ENCODE measurements around the gene TNIK.

Gene TNIK

DNA sequence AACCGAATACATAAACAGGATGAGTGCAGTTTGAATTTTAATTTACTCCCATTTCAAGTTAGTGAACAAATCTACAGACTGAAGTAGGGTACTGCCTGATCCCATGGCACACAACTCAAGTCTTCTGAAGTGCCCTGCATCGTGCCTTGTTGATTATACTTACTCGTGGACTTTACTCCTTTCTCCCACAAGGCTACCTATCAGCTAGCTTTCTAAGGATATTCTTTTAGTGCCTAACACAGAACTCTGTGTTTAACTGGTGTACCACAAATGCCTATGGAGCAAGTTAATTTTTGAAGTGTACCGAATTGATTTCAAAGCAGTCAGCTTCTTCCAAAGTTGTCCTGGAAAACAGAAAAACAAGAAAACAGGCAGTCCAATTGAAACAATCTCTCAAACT lies 119.8 kb downstream of the TNIK start:
- no peak for DNase-seq (ENCODE audit: low read depth in 2 of 2)

DNA sequence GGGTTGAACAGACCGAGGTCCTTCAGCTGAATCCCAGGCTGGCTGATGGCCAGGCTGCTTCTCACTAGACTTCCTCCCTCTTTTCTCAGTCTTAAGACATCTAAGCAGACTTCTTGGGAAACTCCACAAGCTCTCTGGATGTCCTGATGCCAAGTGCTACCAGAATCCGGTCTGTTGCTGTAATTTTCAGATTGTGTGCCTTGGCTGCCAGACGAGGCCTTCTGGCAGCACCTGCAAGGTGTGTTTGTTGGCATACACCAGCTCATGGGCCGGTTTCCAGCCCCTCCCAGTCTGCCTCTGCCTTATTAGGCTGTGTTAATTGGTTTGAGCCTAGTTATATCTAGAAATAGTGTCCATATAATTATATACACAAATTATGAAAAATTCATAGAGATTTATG lies 120.6 kb downstream of the TNIK start:
- DNase-seq (ENCODE audit: low read depth in 2 of 2) = no peak

DNA sequence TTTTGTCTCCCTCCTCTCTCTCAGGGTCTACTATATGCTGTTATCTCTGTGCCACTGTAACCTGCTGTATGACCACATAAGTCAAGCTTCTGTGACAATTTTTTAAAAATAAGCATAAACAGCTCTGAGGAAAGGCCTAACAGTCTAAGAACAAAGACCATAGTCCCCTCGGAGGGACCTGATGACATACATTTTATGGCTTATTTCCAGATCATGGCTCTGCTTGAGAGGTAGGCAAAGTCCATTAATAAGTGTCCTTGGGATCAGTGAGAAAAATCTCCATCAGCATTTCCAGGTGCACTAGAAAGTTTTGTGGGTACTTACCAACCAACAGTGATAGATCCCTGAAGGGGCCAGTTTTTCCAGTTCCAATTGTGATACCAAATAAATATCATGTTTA lies 123.8 kb downstream of the TNIK start:
- no peak for DNase-seq (ENCODE audit: low read depth in 2 of 2)

DNA sequence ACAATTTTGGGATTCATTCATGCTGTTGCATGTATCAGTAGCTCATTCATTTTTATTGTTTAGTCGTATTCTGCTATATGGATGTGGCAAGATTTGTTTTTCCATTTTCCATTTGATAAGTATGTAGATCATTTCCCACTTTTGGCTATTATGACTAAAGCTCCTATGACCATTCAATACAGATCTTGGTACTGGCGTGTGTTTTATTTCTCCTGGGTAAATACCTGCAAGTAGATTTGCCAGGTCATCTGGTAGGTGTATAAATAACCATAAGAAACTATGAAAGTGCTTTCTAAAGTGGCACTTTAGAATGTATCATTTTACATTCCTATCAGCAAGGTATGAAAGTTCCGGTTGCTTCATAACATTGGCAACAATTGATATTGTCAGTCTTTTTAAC lies 124.6 kb downstream of the TNIK start:
- DNase-seq (ENCODE audit: low read depth in 2 of 2) = no peak

DNA sequence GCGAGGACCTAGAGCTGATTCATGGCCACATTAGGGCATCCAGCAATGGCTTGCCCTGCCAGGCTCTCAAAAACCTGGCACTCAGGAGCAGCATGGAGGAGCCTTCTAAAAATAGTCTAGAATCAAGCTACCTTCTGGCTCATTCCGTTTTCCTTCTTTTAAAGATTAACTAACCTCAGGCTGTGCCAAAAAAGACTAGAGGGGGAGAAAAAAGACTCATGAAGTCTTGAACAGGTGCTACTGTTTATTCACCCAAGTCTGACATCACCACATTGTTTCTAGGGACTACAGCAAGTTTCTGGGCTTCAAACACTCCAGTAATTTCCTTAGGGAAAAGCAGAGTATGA lies 125.8 kb downstream of the TNIK start:
- no peak for DNase-seq (ENCODE audit: low read depth in 2 of 2)

DNA sequence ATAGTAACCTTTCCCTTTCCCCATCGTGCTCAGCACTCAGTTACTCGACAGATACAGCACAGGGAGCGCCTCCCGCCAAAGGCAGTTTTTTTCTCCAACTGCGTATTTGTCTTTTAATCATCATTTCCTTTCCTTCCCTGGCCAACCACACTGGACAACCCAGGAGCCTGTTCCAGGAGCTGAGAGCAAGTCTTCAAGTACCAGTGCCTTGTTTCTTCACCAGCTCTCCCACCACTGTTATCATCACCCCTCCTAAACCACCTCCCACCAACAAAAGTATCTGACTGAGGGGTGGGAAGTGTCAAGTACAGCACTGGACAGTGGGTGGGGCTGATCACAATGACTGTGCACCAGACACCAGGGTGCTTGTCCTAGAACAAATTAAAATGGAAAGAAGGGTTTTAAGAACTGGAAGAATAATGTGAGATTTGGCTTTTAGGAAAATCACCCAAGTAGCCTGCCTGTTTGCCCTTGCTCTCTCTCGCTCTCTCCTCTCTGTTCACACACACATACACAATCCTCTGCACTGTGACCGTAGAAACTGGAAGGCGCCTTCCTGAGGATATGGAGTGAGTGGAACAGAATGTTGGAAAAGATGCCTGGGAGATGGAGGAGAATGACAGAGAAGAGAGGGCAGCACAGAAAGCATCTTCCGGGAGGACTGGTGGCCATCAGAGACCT lies 126.3 kb downstream of the TNIK start:
- DNase-seq (ENCODE audit: low read depth in 2 of 2) = no peak

DNA sequence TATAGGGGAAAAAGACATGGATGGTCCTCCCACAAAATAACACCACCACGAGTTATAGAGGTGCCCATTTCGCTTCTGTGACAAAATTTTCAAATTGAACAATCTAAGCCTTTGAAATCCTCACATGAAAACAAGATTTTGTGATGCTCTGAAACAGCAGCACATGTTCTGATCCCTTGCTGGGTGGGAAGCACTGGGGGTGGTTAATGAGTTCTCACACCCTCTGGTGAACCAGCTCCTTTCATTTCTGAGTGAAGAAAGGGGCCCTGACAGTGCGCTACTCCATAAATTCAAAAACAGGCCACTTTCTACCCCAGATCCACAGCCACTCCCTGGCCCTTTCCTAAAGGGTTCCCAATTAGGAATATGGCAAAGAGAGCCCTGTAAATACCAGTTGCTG lies 129.3 kb downstream of the TNIK start:
- no peak for DNase-seq (ENCODE audit: low read depth in 2 of 2)

DNA sequence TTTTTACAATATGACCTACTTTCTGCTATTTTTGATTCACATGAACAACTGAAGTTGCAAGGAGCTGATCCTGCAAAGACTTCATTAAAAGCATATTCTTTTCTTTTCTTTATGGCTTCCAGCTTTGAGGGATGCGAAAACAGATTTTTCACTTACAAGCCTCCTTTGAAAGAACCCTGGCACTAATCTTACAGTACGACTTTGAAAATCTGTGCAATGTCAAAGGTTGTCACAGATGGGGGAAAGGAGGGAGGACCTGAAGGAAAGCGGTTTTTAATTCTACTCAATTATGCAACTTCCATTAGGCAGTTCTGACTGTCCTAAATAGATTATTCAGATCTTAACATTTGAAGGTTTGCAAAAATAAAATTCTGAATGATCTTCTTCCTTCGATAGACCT lies 130.5 kb downstream of the TNIK start:
- no peak for DNase-seq (ENCODE audit: low read depth in 2 of 2)

DNA sequence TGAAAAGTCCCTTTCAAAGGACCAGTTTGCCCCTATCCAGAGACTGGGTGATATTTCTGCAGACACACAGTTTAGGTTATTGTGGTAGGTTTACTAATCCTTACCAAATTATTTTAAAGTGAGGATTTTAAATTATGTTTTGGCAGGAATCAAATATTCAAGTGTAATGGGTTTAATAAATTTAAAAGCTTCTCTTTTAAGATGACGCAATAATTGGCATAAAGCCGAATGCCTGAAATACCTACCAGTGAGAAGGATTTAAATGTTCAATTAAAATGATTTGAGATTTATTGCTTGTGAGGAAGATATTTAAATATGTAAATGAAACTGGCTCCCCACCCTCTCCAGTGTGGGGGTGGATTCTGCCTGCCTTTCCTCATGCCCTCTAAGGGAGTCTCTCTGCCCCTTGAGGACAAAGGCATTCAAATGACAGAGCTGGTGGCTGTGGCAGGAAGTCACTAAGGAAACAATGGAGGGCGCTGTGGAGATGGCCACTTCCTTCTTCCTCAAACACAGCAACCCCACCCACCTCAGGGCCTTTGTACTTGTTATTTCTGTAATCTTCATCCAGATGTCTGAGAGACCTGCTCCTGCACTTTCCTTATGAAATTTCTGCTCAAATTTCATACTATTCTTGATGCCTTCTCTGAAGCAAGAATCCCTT lies 131.7 kb downstream of the TNIK start:
- no peak for DNase-seq (ENCODE audit: low read depth in 2 of 2)

DNA sequence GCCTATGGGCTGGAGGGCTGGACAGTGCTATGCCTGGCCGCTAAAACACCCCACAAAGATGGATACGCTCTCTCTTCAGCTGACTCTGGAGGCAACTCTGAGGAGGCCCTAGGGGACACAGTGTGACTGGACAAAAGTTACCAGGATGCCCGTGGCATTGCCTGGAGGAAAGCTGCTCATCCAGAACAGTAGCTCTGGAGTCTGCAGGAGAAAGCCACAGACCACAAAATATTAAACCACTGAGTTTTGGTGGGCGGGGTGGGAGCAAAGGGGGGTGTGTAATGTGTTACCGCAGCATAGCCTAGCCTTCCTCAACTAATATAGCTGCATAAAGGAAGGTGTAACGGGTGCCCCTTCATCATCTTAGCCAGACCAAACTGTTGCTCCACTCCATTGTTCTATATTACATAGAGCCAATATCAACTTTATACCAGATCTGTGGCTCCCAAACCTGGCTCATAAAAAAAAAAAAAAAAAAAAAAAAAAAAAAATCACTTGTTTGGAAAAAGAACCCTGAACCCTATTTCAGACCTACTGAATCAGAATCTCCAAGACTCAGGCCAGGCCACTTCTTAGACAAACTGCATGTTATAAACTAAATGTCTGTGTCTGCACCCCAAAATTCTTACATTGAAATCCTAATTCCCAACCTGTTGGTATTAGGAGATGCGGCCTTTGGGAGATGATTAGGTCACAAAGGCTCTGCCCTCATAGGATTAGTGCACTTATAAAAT lies 132.6 kb downstream of the TNIK start:
- no peak for DNase-seq (ENCODE audit: low read depth in 2 of 2)

DNA sequence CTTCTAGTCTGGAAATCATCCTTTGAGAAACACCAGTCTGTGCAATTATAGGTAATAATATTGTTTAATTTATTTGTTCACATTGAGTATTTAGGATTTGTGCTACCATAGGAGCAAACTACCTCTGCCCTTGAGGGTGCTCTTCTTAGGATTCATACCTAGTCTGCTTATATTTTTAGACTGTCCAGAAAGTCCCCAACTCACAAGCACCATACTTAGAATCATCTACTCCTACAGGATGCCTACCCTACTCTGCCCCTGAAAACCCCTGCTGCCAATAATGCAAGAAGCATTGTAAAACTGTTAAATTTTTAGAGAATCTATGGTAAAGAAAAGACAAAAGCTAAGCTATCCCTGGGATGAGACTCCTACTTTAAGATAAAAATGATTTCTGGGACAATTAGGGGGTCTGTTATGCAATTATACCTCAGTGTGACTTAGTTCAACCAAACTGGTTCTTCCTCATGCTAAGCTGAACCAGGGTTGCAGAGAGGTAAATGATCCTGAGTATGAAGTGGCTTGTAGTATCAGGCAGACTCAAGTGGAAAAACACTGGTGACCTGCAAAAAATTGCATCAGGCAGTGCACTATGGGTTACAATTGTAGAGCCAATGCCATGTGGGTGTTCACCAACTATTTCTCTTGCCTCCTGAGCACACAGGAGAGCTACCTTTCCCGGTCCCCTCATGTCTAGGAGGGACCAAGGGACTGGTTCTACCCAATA lies 133.3 kb downstream of the TNIK start:
- DNase-seq (ENCODE audit: low read depth in 2 of 2) = no peak

DNA sequence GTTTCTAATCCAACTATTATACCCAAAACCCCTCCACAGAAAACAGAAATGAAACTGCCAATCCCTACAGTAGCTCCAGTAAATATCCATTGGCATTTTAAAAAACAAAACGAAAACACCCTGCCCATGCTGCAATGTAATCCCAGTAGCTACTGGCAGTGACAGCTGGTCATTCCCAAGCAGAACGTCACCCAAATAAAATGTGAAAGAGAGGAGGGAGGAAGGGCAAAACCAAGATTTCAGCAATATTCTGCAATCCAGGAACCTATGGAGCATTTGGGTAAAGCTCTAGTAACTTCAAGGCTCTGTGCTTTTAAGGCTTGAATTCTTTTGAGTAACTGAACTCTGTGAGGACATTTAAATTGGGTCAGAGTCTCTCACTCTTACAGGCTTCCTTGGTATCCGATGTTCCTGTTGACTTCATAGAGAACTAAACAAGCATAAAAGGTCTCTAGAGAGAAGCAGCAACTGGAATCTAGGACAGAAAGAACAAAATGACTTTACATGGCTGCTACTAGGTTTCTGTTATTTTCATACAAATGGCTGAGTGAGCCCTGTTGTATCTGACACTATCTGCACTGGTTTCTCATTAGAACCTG lies 136.2 kb downstream of the TNIK start:
- DNase-seq (ENCODE audit: low read depth in 2 of 2) = no peak

DNA sequence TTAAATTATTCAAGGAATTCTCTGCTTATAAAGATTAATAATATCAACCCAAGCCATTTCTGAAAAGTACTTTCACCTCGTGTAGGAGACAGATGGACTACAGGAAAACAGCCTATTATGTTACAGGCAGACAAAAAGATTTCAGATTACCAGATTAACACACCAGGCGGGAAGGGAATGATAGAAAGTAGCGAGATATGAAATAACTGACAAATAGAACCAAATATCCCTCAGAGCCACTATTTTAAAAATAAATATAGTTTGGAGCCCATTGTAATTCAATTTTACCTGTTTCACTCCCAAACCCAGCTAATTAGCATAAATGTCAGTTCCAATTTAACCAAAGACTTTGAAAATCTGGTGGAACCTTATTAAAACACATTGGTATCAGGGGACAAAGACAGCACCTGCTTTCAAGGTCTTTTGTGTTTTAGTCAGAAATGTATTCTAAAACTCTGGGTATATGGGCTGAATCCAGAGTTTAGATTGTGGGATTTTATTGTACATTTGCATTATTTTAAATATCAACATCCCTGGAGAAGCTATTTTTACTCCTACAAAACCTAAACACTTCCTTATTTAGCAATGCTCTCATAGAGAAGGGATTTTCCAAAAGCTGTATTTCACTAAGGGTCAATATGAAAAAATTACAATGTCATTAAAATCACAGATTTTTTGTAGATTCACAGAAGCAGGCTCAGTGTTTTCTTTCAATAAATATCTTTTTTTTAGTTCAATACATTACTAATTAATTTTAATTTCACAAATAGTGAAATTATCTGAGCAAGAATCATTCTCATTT lies 138.4 kb downstream of the TNIK start:
- no peak for DNase-seq (ENCODE audit: low read depth in 2 of 2)

DNA sequence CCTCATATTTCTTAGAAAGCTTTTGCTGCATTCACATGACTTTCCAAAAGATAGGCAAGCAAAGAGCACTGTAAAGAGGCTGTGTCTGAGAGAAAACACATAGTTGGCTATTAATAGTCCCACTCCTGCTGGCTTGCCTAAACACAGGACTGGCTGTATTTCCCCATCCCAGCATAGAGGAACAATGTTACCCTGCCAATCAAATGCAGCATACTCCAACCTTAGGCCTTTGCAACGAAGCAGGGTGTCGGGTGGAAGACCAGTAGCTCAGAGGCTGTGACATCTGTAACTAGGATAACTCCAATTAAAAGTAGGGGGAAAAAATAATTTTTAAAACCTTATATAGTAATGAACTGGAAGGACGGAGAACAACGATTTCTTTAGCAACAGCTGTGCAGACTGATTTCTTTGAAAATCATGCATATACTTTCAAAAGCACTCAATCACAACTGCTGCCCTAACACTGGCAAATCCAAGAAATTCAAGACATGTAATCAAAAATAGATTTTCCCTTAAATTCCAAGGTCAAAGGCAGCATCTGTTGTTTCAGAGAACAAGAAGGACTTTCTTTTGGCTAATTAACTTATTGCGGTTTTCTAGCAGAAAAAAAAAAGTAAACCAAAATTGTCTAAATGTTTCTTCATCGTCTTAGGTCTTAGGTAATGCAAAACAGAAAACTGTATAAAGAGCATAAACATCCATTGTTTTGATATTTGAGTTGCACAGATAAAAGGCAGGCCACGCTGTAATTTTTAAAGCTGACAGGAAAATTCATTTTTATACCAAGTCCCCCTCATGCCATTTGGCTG lies 139.3 kb downstream of the TNIK start:
- DNase-seq (ENCODE audit: low read depth in 2 of 2) = no peak

DNA sequence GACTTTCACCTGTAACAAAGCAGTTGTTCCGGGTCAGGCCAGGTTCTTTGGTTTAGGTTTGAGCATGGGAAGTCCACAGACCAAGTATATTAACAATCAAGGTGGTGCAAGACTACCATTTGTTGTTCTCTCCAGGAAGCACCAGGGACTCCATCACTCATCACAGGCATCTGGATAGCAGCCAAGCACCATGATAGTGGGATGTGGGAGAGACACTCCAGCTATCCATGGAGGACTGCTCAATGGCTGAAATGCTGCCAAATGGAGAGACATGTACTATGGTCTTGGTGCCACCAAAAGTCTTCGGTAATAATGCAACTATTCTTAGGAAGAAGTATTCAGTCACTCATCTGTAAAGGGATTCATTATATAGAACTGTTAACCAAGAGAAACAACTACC lies 143.0 kb downstream of the TNIK start:
- no peak for DNase-seq (ENCODE audit: low read depth in 2 of 2)

DNA sequence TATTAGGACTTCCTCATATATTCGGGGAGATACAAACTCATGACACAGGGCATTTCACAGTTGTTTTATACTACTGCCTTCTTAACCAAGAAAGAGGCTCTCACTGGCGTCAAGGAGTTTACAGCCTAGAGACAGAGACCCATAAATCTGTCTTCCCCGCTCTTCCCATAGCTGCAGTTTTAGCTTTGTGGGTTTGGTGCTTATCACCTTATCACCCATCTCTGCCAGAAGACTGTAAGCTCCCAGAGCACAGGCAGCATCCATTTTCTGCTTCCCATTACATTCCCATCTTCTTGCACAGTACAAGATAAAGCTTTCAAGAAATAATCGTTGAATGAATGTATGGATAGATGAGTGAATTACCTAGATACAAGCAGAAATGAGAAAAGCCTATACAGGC lies 144.3 kb downstream of the TNIK start:
- DNase-seq (ENCODE audit: low read depth in 2 of 2) = no peak

DNA sequence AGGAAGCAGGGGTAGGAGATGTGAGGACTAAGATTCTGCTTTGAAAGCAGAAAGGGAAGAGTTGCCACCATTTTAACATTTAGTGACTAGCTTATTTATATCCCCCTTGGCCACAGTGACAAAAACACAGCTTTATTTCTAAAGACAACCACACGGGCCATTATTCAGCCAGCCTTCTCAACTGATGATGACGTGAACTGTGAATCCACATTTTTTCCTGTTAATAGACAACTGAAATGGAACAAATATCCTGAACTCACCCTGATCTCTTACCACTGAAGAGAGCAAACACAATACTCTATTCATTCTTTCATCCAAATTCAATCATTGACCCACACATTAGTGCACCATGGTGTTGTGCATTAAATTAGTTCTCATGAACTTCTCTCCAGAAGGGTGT lies 145.1 kb downstream of the TNIK start:
- DNase-seq (ENCODE audit: low read depth in 2 of 2) = no peak

DNA sequence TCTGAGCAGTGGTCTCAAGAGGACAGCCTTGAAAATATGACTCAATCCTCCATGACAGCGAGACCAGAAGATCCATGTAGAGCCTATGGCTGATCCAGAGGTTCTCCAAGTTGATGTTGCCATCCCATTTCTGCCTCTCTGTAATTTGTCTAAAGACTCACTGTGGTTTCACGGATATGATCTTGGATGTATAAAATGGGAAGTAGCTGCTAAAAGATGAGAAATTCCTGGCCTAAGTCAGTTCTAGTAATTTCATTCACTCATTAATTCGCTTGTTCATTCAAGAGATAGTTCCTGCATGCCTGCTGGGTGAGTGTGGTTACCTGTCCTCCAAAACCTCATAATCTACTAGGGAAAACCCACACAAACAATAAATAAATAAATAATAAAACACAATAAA lies 145.9 kb downstream of the TNIK start:
- no peak for DNase-seq (ENCODE audit: low read depth in 2 of 2)

DNA sequence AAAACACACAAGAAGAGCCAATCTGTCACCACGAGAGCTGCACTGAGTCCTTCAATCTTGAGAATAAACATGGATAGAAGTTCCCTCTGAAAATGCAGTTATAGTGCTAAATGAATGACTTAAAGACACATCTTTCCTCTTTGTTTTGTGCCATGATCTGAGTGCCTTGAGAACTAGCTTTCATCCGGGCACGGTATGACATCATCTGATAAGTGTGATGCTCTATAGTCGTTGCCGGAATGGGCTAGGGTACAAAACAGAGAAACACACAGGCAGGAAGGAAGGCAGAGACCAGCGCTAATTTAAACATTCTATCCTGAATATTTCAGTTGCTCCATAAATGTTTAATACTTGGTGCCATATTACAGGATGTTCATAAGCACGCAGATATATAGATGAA lies 146.5 kb downstream of the TNIK start:
- no peak for DNase-seq (ENCODE audit: low read depth in 2 of 2)

DNA sequence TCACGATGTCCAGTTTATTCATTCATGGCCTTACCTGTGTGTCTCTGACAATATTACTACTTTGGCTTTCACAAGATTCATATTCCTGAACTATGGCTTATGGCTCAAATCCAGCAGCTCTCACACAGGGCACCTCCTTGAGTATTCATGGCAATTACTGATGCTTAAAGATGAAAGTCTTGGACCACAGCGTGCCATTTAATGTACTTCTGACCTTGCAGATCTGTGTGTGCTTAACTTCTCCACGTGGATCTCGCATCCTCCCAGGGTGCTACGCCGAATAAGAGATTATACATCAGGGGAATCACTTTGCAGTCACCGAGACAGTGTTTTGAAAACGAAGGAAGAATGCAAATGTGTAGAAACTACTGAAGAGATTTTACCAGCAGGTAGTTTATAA lies 147.5 kb downstream of the TNIK start:
- no peak for DNase-seq (ENCODE audit: low read depth in 2 of 2)

DNA sequence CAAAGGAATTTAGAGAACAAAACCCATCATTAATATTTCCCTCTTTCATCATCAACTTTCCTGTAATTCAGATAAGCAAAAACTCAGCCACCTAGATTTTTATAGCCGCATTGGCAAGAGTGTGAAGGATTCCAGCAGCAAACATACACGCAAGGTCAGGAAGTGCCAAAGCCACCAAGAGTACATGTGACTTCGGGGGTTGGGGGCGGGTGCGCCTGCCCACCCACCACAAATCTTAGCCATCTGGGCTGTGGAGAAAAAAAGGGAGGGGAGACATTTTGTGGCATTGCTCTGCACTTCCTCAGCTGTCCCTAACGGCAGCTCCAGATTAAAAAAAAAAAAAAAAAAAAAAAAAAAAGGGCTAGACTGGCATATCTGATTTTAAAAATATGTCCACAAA lies 148.4 kb downstream of the TNIK start:
- DNase-seq (ENCODE audit: low read depth in 2 of 2) = no peak
